Measurements from ENCODE around the gene CHMP1A.
"Not testable (repeated sequence)": the region's sequence is repeated elsewhere in the genome, so short reads cannot be mapped to it uniquely, and the experiment has no call there.

GRCh38 chr16:89699629-89700099 is 42.2 kb upstream of the CHMP1A start:
- not testable (repeated sequence) for TF ChIP-seq POLR2AphosphoS5, CTCF (IDR thresholded peaks at IDR 0.05)

All from prostate gland (tissue), 2 donors.